ENCODE measurements around the gene GRIK1.

DNA sequence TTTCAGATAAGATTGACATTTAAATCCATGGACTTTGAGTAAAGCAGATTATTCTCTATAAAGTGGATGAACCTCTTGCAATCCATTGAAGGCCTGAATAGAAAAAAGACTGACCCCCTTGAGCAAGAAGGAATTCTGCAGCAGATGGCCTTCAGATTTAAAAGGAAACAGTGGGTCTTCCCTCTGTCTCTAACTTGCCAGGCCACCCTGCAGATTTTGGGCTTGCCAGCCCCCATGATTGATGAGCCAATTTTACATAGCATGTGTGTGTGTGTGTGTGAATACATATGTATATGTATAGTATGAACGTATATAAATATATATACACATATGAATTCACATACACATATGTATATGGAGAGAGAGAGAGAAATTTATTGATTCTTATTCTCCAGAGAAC, 113.4 kb downstream of the GRIK1 start:
- TF ChIP-seq POLR2A (IDR thresholded peaks at IDR 0.05) (no peak), EP300 (IDR thresholded peaks at IDR 0.05; ENCODE audit: low read depth) (no peak)
